Ramos (cell line): ENCODE results near the gene CD160.

Experiments used
- in situ Hi-C: fragments of 300-500 bp; cut with MboI; formaldehyde crosslinking; loops from one replicate; pipeline ENCODE4 v1.14.3; 2022; ENCODE audit warnings: low sequenced_read_pairs; ENCODE audit not compliant: unreplicated experiment

Gene CD160

DNA sequence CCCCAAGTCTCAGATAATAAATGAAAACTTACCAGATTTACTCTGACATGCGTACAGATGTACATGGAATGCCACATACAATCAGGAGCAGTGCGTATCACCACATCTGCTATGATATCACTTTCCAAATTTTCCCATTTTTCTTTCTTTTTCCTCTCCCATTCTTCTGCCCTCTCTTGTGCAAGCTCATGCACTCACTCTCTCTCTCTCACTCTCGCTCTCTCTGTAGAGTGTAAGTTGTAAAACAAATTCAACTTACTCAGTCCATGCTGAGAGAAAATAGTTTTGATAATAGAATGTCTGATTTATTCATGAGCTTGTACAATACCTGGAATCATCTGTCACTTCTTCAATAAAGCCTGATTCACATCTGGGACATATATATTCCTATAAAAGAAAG lies 69.3 kb downstream of the CD160 start:
- in situ Hi-C loops: no loop called here
